DND-41 (cell line): ENCODE results near the gene ACTBL2.

Experiments
- CTCF ChIP-seq: IDR thresholded peaks from 2 replicates; pipeline ENCODE4 v1.5.1; 2012; ENCODE audit warnings: borderline replicate concordance, low read length, moderate library complexity, mild to moderate bottlenecking; ENCODE audit not compliant: poor library complexity, severe bottlenecking; ENCODE audit errors: extremely low read depth
- EZH2 ChIP-seq: IDR thresholded peaks from 3 replicates; pipeline ENCODE4 v1.6.1; 2012; ENCODE audit warnings: borderline replicate concordance, low read depth, mild to moderate bottlenecking, moderate library complexity, low read length, inconsistent platforms; ENCODE audit not compliant: severe bottlenecking

DNA sequence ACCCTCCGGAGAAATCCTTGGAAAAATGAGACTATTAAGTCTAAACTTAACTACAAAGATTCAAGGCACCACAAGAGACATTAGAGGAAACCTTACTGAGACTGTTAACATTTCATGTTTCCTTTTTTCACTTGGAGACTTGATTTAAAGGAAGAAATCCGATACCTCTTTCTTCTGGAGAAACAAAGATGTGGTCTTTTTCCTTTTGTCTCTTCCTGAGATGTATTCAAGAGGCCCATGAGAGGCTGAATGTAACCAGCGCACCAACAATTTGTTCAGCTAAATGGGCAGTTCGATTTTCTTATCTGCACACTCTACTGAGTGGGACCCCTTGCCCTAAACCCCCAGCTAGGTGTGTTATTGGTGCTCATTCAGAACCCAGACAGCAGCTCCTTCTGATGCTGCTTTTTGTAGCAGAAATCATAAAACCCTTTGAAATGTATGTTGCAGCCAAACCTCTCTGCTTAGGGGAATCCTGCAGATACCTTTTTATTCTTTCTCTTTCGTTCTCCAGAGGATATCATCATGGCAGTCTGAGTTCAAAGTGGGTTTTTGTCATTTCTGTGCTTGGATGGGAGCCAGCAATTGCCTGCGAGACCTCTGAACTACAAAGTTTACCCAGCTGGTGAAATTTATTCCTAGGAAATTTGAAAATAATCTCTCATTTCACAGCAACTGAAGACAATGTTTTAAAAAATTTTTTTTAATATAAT lies 41.9 kb upstream of the ACTBL2 start:
- TF ChIP-seq CTCF = no peak
- no peak for TF ChIP-seq EZH2
